ENCODE data around the gene NSFL1C. TPM values are rescaled to one million over a fixed set of nuclear protein-coding genes. Genes with fewer than 3 reads are reported as not detected.

NSFL1C gene
- total RNA-seq (2022; extraction: Qiagen RNA extraction), result 104 to 139 TPM (median 113 TPM) in 5 replicates

GRCh38 chr20:1466211-1467081 is at the start of gene NSFL1C:
NSFL1C (minus strand) TSS chr20:1466849; CDS start chr20:1466824, 25 bp downstream.

GRCh38 chr20:1491281-1491840 is 24.7 kb upstream of the NSFL1C start, which contains the start of gene SIRPB2:
SIRPB2 (minus strand) TSS chr20:1491420; CDS start chr20:1491359, 61 bp downstream.

GRCh38 chr20:1392693-1393506 is 73.7 kb downstream of the NSFL1C start, which contains the start of gene FKBP1A:
FKBP1A (minus strand) TSS chr20:1393054; CDS start chr20:1392998, 56 bp downstream.

Other genes starting within 250 kb of the NSFL1C start
- gene RAD21L1, start 240.8 kb downstream of the NSFL1C start, total RNA-seq (2022; extraction: Qiagen RNA extraction), result not detected in 5 replicates
- gene SNPH, start 200.6 kb downstream of the NSFL1C start, total RNA-seq (2022; extraction: Qiagen RNA extraction), result 3.1 to 4.9 TPM (median 4.0 TPM) in 5 replicates
- gene SDCBP2, start 137.7 kb downstream of the NSFL1C start, total RNA-seq (2022; extraction: Qiagen RNA extraction), result 1.8 to 2.3 TPM (median 2.2 TPM) in 5 replicates
- gene FKBP1A, start 73.8 kb downstream of the NSFL1C start, total RNA-seq (2022; extraction: Qiagen RNA extraction), result 523 to 533 TPM (median 529 TPM) in 5 replicates
- 0.15 TPM in 1 of 5 replicates, not detected in the others for gene SIRPB2, start 24.6 kb upstream of the NSFL1C start, total RNA-seq (2022; extraction: Qiagen RNA extraction)
- not detected in 5 replicates for gene SIRPD, start 90.9 kb upstream of the NSFL1C start, total RNA-seq (2022; extraction: Qiagen RNA extraction)
- 0.29 to 0.52 TPM (median 0.51 TPM) in 5 replicates for gene SIRPB1, start 153.2 kb upstream of the NSFL1C start, total RNA-seq (2022; extraction: Qiagen RNA extraction)
- gene SIRPG, start 190.9 kb upstream of the NSFL1C start, total RNA-seq (2022; extraction: Qiagen RNA extraction), result not detected in 5 replicates

Data from A549 treated with Mapracorat at 1 μM for 4 hours (cell line).